Activated naive CD4-positive, alpha-beta T cell treated with anti-CD3 and anti-CD28 coated beads, Interleukin-2, amount 50 U/mL, for 24 hours (primary cell): ENCODE results near the gene CHD5.

Experiments used
- H3K27ac Mint-ChIP-seq: one replicate; pipeline ENCODE4 v1.8.0; 2021; ENCODE audit warnings: mild to moderate bottlenecking, mixed read lengths
- H3K27me3 Mint-ChIP-seq: one replicate; pipeline ENCODE4 v1.8.0; 2021; ENCODE audit warnings: mixed read lengths
- H3K36me3 Mint-ChIP-seq: one replicate; pipeline ENCODE4 v1.8.0; 2021; ENCODE audit warnings: mixed read lengths
- H3K4me1 Mint-ChIP-seq: one replicate; pipeline ENCODE4 v1.8.0; 2021; ENCODE audit warnings: mixed read lengths
- H3K4me3 Mint-ChIP-seq: one replicate; pipeline ENCODE4 v1.8.0; 2021; ENCODE audit warnings: mild to moderate bottlenecking, mixed read lengths
- H3K9me3 Mint-ChIP-seq: one replicate; pipeline ENCODE4 v1.8.0; 2021; ENCODE audit warnings: mixed read lengths

Gene CHD5

GRCh38 chr1:6152882-6153281 is 27.2 kb downstream of the CHD5 start:
- Mint-ChIP-seq H3K4me1 (peaks cover 4% of the 10 kb centered on the region), H3K27ac (no peak overlapping the region), H3K27me3 (peaks cover 5% of the 10 kb centered on the region), H3K4me3 (no peak overlapping the region), H3K36me3 (no peaks in the 10 kb centered on the region), H3K9me3 (no peaks in the 10 kb centered on the region)

GRCh38 chr1:6152181-6152580 is 27.9 kb downstream of the CHD5 start:
- peaks cover 3% of the 10 kb centered on the region for H3K27me3 Mint-ChIP-seq
- H3K9me3 Mint-ChIP-seq, result no peaks in the 10 kb centered on the region
- no peak overlapping the region for H3K4me3 Mint-ChIP-seq
- H3K27ac Mint-ChIP-seq, result no peak overlapping the region
- H3K4me1 Mint-ChIP-seq, result peaks cover 4% of the 10 kb centered on the region
- H3K36me3 Mint-ChIP-seq, result no peaks in the 10 kb centered on the region

- peaks cover 3% of the 10 kb centered on the region for H3K27me3 Mint-ChIP-seq
- H3K27ac Mint-ChIP-seq, result no peak overlapping the region
- peaks cover 4% of the 10 kb centered on the region for H3K4me1 Mint-ChIP-seq
- no peaks in the 10 kb centered on the region for H3K9me3 Mint-ChIP-seq
- no peaks in the 10 kb centered on the region for H3K36me3 Mint-ChIP-seq
- peak overlapping the region; percentile 8 for H3K4me3 Mint-ChIP-seq
Measured at GRCh38 chr1:6151291-6151822, 28.8 kb downstream of the CHD5 start.

- no peaks in the 10 kb centered on the region for H3K9me3 Mint-ChIP-seq
- H3K27ac Mint-ChIP-seq, result no peak overlapping the region
- H3K36me3 Mint-ChIP-seq, result no peaks in the 10 kb centered on the region
- H3K4me3 Mint-ChIP-seq, result no peak overlapping the region
- H3K4me1 Mint-ChIP-seq, result peaks cover 4% of the 10 kb centered on the region
- H3K27me3 Mint-ChIP-seq, result peaks cover 3% of the 10 kb centered on the region
Measured at GRCh38 chr1:6150006-6150938, 29.8 kb downstream of the CHD5 start.

- Mint-ChIP-seq H3K36me3 (no peaks in the 10 kb centered on the region), H3K27ac (no peak overlapping the region), H3K27me3 (peaks cover 3% of the 10 kb centered on the region), H3K4me3 (no peak overlapping the region), H3K4me1 (peaks cover 4% of the 10 kb centered on the region), H3K9me3 (no peaks in the 10 kb centered on the region)
Measured at GRCh38 chr1:6149597-6149996, 30.5 kb downstream of the CHD5 start.

GRCh38 chr1:6148497-6149241 is 31.5 kb downstream of the CHD5 start:
- Mint-ChIP-seq H3K4me3 (peak overlapping the region; percentile 76), H3K4me1 (peaks cover 4% of the 10 kb centered on the region), H3K9me3 (no peaks in the 10 kb centered on the region), H3K27me3 (peaks cover 3% of the 10 kb centered on the region), H3K27ac (no peak overlapping the region), H3K36me3 (no peaks in the 10 kb centered on the region)

GRCh38 chr1:6145864-6146410 is 34.2 kb downstream of the CHD5 start:
- Mint-ChIP-seq H3K27me3 (peaks cover 3% of the 10 kb centered on the region), H3K4me3 (no peak overlapping the region), H3K4me1 (peaks cover 4% of the 10 kb centered on the region), H3K36me3 (no peaks in the 10 kb centered on the region), H3K27ac (no peak overlapping the region), H3K9me3 (no peaks in the 10 kb centered on the region)

- no peak overlapping the region for H3K4me3 Mint-ChIP-seq
- H3K27ac Mint-ChIP-seq, result no peak overlapping the region
- H3K9me3 Mint-ChIP-seq, result no peaks in the 10 kb centered on the region
- H3K27me3 Mint-ChIP-seq, result peaks cover 3% of the 10 kb centered on the region
- peaks cover 4% of the 10 kb centered on the region for H3K4me1 Mint-ChIP-seq
- no peaks in the 10 kb centered on the region for H3K36me3 Mint-ChIP-seq
Measured at GRCh38 chr1:6145396-6145750, 34.7 kb downstream of the CHD5 start.

GRCh38 chr1:6144647-6145395 is 35.3 kb downstream of the CHD5 start:
- Mint-ChIP-seq H3K27me3 (peaks cover 3% of the 10 kb centered on the region), H3K36me3 (no peaks in the 10 kb centered on the region), H3K27ac (no peak overlapping the region), H3K4me3 (no peak overlapping the region), H3K4me1 (peaks cover 4% of the 10 kb centered on the region), H3K9me3 (no peaks in the 10 kb centered on the region)

GRCh38 chr1:6144175-6144574 is 35.9 kb downstream of the CHD5 start:
- Mint-ChIP-seq H3K4me1 (peaks cover 4% of the 10 kb centered on the region), H3K36me3 (no peaks in the 10 kb centered on the region), H3K9me3 (no peaks in the 10 kb centered on the region), H3K4me3 (no peak overlapping the region), H3K27ac (no peak overlapping the region), H3K27me3 (peaks cover 3% of the 10 kb centered on the region)

- Mint-ChIP-seq H3K9me3 (no peaks in the 10 kb centered on the region), H3K27ac (no peak overlapping the region), H3K4me3 (no peak overlapping the region), H3K27me3 (peaks cover 2% of the 10 kb centered on the region), H3K4me1 (peaks cover 2% of the 10 kb centered on the region), H3K36me3 (no peaks in the 10 kb centered on the region)
Measured at GRCh38 chr1:6143395-6143794, 36.7 kb downstream of the CHD5 start.

- Mint-ChIP-seq H3K27me3 (no peaks in the 10 kb centered on the region), H3K4me1 (no peaks in the 10 kb centered on the region), H3K36me3 (no peaks in the 10 kb centered on the region), H3K9me3 (no peaks in the 10 kb centered on the region), H3K27ac (no peak overlapping the region), H3K4me3 (no peak overlapping the region)
Measured at GRCh38 chr1:6142734-6143133, 37.4 kb downstream of the CHD5 start.

- H3K27ac Mint-ChIP-seq, result no peak overlapping the region
Measured at GRCh38 chr1:6142036-6142621, 38.0 kb downstream of the CHD5 start.

GRCh38 chr1:6141592-6141991 is 38.5 kb downstream of the CHD5 start:
- Mint-ChIP-seq H3K36me3 (no peaks in the 10 kb centered on the region), H3K9me3 (no peaks in the 10 kb centered on the region), H3K4me1 (no peaks in the 10 kb centered on the region), H3K27ac (no peak overlapping the region), H3K27me3 (no peaks in the 10 kb centered on the region), H3K4me3 (no peak overlapping the region)

More at GRCh38 chr1:6142036-6142621, 38.0 kb downstream of the CHD5 start:
- Mint-ChIP-seq H3K9me3 (no peaks in the 10 kb centered on the region), H3K36me3 (no peaks in the 10 kb centered on the region), H3K4me1 (no peaks in the 10 kb centered on the region), H3K4me3 (no peak overlapping the region), H3K27me3 (no peaks in the 10 kb centered on the region)

GRCh38 chr1:6140413-6140812 is 39.7 kb downstream of the CHD5 start:
- Mint-ChIP-seq H3K36me3 (no peaks in the 10 kb centered on the region), H3K4me3 (no peak overlapping the region), H3K4me1 (no peaks in the 10 kb centered on the region), H3K27ac (no peak overlapping the region), H3K27me3 (no peaks in the 10 kb centered on the region), H3K9me3 (no peaks in the 10 kb centered on the region)
